Measurements from ENCODE around the gene ADAMTS3.
A peak's percentile ranks its signal among the peaks of the same experiment; 100 is the strongest.

The ADAMTS3 gene

DNA sequence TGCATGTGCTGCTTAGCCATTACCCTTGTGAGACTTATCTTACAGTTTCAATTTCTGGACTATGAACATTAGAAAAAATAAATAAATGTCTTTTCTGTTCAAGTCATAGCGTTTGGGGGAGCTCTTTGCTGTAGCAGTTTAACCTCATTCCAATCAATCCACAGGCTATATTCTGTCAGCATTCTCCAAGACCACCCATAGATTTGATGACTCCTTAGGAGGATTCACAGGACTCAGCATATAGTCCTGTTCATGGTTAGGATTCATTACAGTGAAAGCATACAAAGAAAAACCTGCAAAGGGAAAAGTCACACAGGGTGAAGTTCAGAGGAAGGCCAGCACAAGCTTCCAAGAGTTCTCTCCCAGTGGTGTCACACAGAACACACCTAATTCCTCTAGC lies 180.5 kb downstream of the ADAMTS3 start:
- Histone ChIP-seq H3K9me3 (ENCODE audit: control insufficient read depth, low read length) (no peaks in the 10 kb centered on the region), H2AK5ac (ENCODE audit: low read length, severe bottlenecking) (no peak overlapping the region), H3K23ac (ENCODE audit: low read length in 2 of 2) (no peak overlapping the region), H3K4me1 (ENCODE audit: control insufficient read depth, insufficient read depth, low read depth, low read length) (peaks cover 3% of the 10 kb centered on the region), H2BK120ac (ENCODE audit: low read depth, low read length) (no peak overlapping the region), H2BK15ac (ENCODE audit: low read depth, poor library complexity, severe bottlenecking) (no peak overlapping the region), H3K79me1 (replicated peaks; ENCODE audit: low read length, poor library complexity, severe bottlenecking) (peaks cover 2% of the 10 kb centered on the region), H3K36me3 (ENCODE audit: control insufficient read depth in 1 of 2, insufficient read depth in 2 of 2, low read depth in 1 of 2, low read length in 2 of 2) (no peaks in the 10 kb centered on the region), H3K4me2 (ENCODE audit: low read length, poor library complexity, severe bottlenecking) (no peak overlapping the region), H3K14ac (ENCODE audit: low read length in 2 of 2) (no peak overlapping the region), H2AFZ (ENCODE audit: low read depth, low read length) (no peak overlapping the region), H3K4me3 (ENCODE audit: insufficient read depth in 1 of 2, low read depth in 1 of 2, low read length in 2 of 2) (no peak overlapping the region), H4K91ac (ENCODE audit: low read length) (no peak overlapping the region), H2BK5ac (ENCODE audit: low read depth, low read length, poor library complexity, severe bottlenecking) (no peak overlapping the region), H3K27ac (ENCODE audit: low read length, poor library complexity, severe bottlenecking) (no peak overlapping the region), H4K8ac (ENCODE audit: low read length) (no peak overlapping the region), H2BK12ac (ENCODE audit: low read length in 2 of 2) (no peak overlapping the region), H3K18ac (ENCODE audit: low read depth in 1 of 2, low read length in 2 of 2) (no peak overlapping the region), H3K27me3 (ENCODE audit: control insufficient read depth in 1 of 2, insufficient read depth in 1 of 2, low read length in 2 of 2) (no peaks in the 10 kb centered on the region), H3K4ac (ENCODE audit: low read depth in 1 of 2, low read length in 2 of 2) (no peak overlapping the region), H3K9ac (ENCODE audit: low read length) (no peak overlapping the region)
- 100% methylated on average over 1 of the region's 1 CpG for WGBS
- no peak for DNase-seq

DNA sequence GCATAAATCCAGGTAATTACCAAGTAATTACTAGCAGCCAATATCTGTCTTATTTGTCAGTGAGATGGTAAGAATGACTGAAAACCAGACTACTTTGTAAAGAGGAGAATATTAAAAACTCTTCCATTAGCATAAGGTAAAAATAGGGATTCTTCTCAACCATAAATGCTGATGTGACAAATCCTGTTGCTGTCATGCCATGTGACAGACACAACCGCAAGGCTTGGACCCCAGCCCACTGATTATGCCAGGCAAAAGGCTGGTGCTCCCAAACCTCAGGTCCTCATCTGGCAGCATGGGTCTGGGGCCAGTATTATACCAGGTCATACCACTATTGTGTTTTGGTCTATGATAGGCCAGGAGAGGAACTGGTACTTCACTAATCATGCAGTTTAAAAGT lies 181.1 kb downstream of the ADAMTS3 start:
- Histone ChIP-seq H3K27me3 (ENCODE audit: control insufficient read depth in 1 of 2, insufficient read depth in 1 of 2, low read length in 2 of 2) (no peaks in the 10 kb centered on the region), H2AK5ac (ENCODE audit: low read length, severe bottlenecking) (peak overlapping the region; percentile 1), H3K36me3 (ENCODE audit: control insufficient read depth in 1 of 2, insufficient read depth in 2 of 2, low read depth in 1 of 2, low read length in 2 of 2) (no peaks in the 10 kb centered on the region), H4K8ac (ENCODE audit: low read length) (no peak overlapping the region), H2BK12ac (ENCODE audit: low read length in 2 of 2) (no peak overlapping the region), H2BK120ac (ENCODE audit: low read depth, low read length) (no peak overlapping the region), H2AFZ (ENCODE audit: low read depth, low read length) (no peak overlapping the region), H3K79me1 (replicated peaks; ENCODE audit: low read length, poor library complexity, severe bottlenecking) (peaks cover 2% of the 10 kb centered on the region), H3K9me3 (ENCODE audit: control insufficient read depth, low read length) (no peaks in the 10 kb centered on the region), H3K23ac (ENCODE audit: low read length in 2 of 2) (no peak overlapping the region), H3K18ac (ENCODE audit: low read depth in 1 of 2, low read length in 2 of 2) (no peak overlapping the region), H3K14ac (ENCODE audit: low read length in 2 of 2) (no peak overlapping the region), H3K9ac (ENCODE audit: low read length) (no peak overlapping the region), H3K4me2 (ENCODE audit: low read length, poor library complexity, severe bottlenecking) (no peak overlapping the region), H4K91ac (ENCODE audit: low read length) (no peak overlapping the region), H2BK5ac (ENCODE audit: low read depth, low read length, poor library complexity, severe bottlenecking) (no peak overlapping the region), H3K4me1 (ENCODE audit: control insufficient read depth, insufficient read depth, low read depth, low read length) (peaks cover 3% of the 10 kb centered on the region), H3K4ac (ENCODE audit: low read depth in 1 of 2, low read length in 2 of 2) (no peak overlapping the region), H3K27ac (ENCODE audit: low read length, poor library complexity, severe bottlenecking) (no peak overlapping the region), H3K4me3 (ENCODE audit: insufficient read depth in 1 of 2, low read depth in 1 of 2, low read length in 2 of 2) (no peak overlapping the region), H2BK15ac (ENCODE audit: low read depth, poor library complexity, severe bottlenecking) (no peak overlapping the region)
- 97% methylated on average over 1 of the region's 1 CpG for WGBS
- no peak for DNase-seq

DNA sequence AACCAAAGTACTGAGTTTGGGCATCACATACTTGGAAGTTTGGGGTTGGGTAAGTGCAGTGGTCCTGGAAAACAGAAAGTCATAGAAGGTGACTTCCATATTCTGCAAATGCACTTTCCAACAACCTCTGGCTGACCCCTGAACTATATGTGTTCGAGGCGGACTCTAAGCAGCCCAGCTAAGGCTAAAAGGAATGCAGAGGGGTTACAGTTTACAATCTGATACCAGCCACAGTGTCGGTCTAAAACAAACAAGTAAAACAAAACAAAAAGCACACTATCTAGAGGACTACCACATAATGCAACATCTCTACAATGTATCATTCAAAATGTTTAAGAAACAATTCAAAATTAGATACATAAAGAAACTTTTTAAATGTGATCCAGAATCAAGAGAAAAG lies 185.6 kb downstream of the ADAMTS3 start:
- H3K18ac ChIP-seq (ENCODE audit: low read depth in 1 of 2, low read length in 2 of 2) = no peak overlapping the region
- H2AK5ac ChIP-seq (ENCODE audit: low read length, severe bottlenecking) = no peak overlapping the region
- H2AFZ ChIP-seq (ENCODE audit: low read depth, low read length) = no peak overlapping the region
- no peak overlapping the region for H3K27ac ChIP-seq (ENCODE audit: low read length, poor library complexity, severe bottlenecking)
- no peaks in the 10 kb centered on the region for H3K36me3 ChIP-seq (ENCODE audit: control insufficient read depth in 1 of 2, insufficient read depth in 2 of 2, low read depth in 1 of 2, low read length in 2 of 2)
- H3K79me1 ChIP-seq (replicated peaks; ENCODE audit: low read length, poor library complexity, severe bottlenecking) = peaks cover 2% of the 10 kb centered on the region
- H2BK12ac ChIP-seq (ENCODE audit: low read length in 2 of 2) = no peak overlapping the region
- no peaks in the 10 kb centered on the region for H3K9me3 ChIP-seq (ENCODE audit: control insufficient read depth, low read length)
- H4K8ac ChIP-seq (ENCODE audit: low read length) = no peak overlapping the region
- peak; percentile 28 for DNase-seq
- H3K27me3 ChIP-seq (ENCODE audit: control insufficient read depth in 1 of 2, insufficient read depth in 1 of 2, low read length in 2 of 2) = no peaks in the 10 kb centered on the region
- no peak overlapping the region for H3K4me3 ChIP-seq (ENCODE audit: insufficient read depth in 1 of 2, low read depth in 1 of 2, low read length in 2 of 2)
- H3K4me2 ChIP-seq (ENCODE audit: low read length, poor library complexity, severe bottlenecking) = no peak overlapping the region
- H2BK15ac ChIP-seq (ENCODE audit: low read depth, poor library complexity, severe bottlenecking) = no peak overlapping the region
- H2BK5ac ChIP-seq (ENCODE audit: low read depth, low read length, poor library complexity, severe bottlenecking) = no peak overlapping the region
- 7% methylated on average over 3 of the region's 3 CpGs for WGBS
- no peak overlapping the region for H4K91ac ChIP-seq (ENCODE audit: low read length)
- no peak overlapping the region for H3K4ac ChIP-seq (ENCODE audit: low read depth in 1 of 2, low read length in 2 of 2)
- H3K9ac ChIP-seq (ENCODE audit: low read length) = no peak overlapping the region
- peaks cover 2% of the 10 kb centered on the region for H3K4me1 ChIP-seq (ENCODE audit: control insufficient read depth, insufficient read depth, low read depth, low read length)
- no peak overlapping the region for H2BK120ac ChIP-seq (ENCODE audit: low read depth, low read length)
- no peak overlapping the region for H3K23ac ChIP-seq (ENCODE audit: low read length in 2 of 2)
- no peak overlapping the region for H3K14ac ChIP-seq (ENCODE audit: low read length in 2 of 2)

DNA sequence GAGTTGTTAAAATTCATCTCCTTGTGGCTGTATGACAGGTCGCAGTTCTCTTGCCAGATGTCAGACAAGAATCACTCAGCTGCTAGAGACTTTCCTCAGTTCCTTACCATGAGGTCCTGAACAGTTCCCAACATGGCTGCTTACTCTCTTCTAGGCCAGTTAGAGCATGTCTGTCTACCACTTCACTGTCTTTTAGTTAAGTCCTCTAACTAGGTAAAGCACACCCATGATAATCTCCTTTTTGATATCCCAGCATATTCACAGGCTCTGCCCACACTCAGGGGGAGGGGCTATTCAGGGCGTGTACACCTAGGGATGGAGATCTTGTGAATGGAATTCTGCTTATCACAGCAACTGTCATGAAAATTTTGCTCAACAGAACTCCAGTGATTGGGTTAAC lies 190.1 kb downstream of the ADAMTS3 start:
- H3K27ac ChIP-seq (ENCODE audit: low read length, poor library complexity, severe bottlenecking) = no peak overlapping the region
- H2AFZ ChIP-seq (ENCODE audit: low read depth, low read length) = no peak overlapping the region
- H3K79me1 ChIP-seq (replicated peaks; ENCODE audit: low read length, poor library complexity, severe bottlenecking) = peaks cover 4% of the 10 kb centered on the region
- 95% methylated on average over 2 of the region's 2 CpGs for WGBS
- no peaks in the 10 kb centered on the region for H3K27me3 ChIP-seq (ENCODE audit: control insufficient read depth in 1 of 2, insufficient read depth in 1 of 2, low read length in 2 of 2)
- H3K4me2 ChIP-seq (ENCODE audit: low read length, poor library complexity, severe bottlenecking) = no peak overlapping the region
- no peak overlapping the region for H3K18ac ChIP-seq (ENCODE audit: low read depth in 1 of 2, low read length in 2 of 2)
- no peak overlapping the region for H3K4me3 ChIP-seq (ENCODE audit: insufficient read depth in 1 of 2, low read depth in 1 of 2, low read length in 2 of 2)
- no peak overlapping the region for H2BK5ac ChIP-seq (ENCODE audit: low read depth, low read length, poor library complexity, severe bottlenecking)
- no peak overlapping the region for H4K8ac ChIP-seq (ENCODE audit: low read length)
- H3K4ac ChIP-seq (ENCODE audit: low read depth in 1 of 2, low read length in 2 of 2) = no peak overlapping the region
- H3K23ac ChIP-seq (ENCODE audit: low read length in 2 of 2) = no peak overlapping the region
- H2BK12ac ChIP-seq (ENCODE audit: low read length in 2 of 2) = no peak overlapping the region
- H2BK15ac ChIP-seq (ENCODE audit: low read depth, poor library complexity, severe bottlenecking) = no peak overlapping the region
- no peaks in the 10 kb centered on the region for H3K36me3 ChIP-seq (ENCODE audit: control insufficient read depth in 1 of 2, insufficient read depth in 2 of 2, low read depth in 1 of 2, low read length in 2 of 2)
- DNase-seq = no peak
- no peaks in the 10 kb centered on the region for H3K9me3 ChIP-seq (ENCODE audit: control insufficient read depth, low read length)
- no peak overlapping the region for H2BK120ac ChIP-seq (ENCODE audit: low read depth, low read length)
- no peak overlapping the region for H3K14ac ChIP-seq (ENCODE audit: low read length in 2 of 2)
- H3K4me1 ChIP-seq (ENCODE audit: control insufficient read depth, insufficient read depth, low read depth, low read length) = peaks cover 3% of the 10 kb centered on the region
- peak overlapping the region; percentile 92 for H2AK5ac ChIP-seq (ENCODE audit: low read length, severe bottlenecking)
- no peak overlapping the region for H4K91ac ChIP-seq (ENCODE audit: low read length)
- H3K9ac ChIP-seq (ENCODE audit: low read length) = no peak overlapping the region
